SK-N-SH (cell line): ENCODE data around the gene ZNF138.

Experiments used
- JUND ChIP-seq: IDR thresholded peaks from 2 replicates; pipeline ENCODE4 v1.4.0; 2012
- POLR2AphosphoS5 ChIP-seq: IDR thresholded peaks from 2 replicates; pipeline ENCODE4 v1.6.1; 2012; ENCODE audit warnings: low read depth, low read length
- RFX5 ChIP-seq: IDR thresholded peaks from 2 replicates; pipeline ENCODE4 v1.6.1; 2012; ENCODE audit warnings: mild to moderate bottlenecking, improper control_type of control experiment, low read length
- SIN3A ChIP-seq: IDR thresholded peaks from 2 replicates; pipeline ENCODE4 v1.6.1; 2012; ENCODE audit warnings: low read depth, mild to moderate bottlenecking, low read length, moderate library complexity, borderline replicate concordance
- TF ChIP-seq, protein P1 (sequence below): fragments of 200-600 bp; sonication (generic); IDR thresholded peaks from 2 replicates; pipeline ENCODE4 v1.6.1; 2017; ENCODE audit warnings: antibody characterized with exemption, mild to moderate bottlenecking, moderate library complexity
- TF ChIP-seq, protein P2 (sequence below): fragments of 150-350 bp; IDR thresholded peaks from 2 replicates; pipeline ENCODE4 v1.6.1; 2017; ENCODE audit warnings: antibody characterized with exemption, low read length, low read depth, borderline replicate concordance

DNA sequence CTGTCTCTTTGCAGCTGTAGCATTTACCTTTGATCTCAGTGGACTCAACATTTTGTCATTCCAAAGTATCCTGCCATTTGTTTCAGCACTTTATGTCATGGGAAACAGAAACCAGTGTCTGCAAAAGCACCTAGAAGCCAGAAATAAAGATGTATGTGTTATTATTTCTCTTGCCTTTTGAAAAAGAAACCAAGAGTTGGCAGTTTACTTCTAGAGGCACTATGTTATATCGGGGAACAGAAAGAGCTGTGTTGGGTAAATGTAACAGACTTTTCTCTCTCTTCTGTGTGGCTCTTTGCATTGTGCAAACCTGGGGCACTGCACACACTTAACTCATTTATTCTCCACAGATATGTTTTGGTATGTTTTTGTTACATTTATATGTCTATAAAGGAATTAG is 36.7 kb downstream of the ZNF138 start:
- TF ChIP-seq, protein P1, sequence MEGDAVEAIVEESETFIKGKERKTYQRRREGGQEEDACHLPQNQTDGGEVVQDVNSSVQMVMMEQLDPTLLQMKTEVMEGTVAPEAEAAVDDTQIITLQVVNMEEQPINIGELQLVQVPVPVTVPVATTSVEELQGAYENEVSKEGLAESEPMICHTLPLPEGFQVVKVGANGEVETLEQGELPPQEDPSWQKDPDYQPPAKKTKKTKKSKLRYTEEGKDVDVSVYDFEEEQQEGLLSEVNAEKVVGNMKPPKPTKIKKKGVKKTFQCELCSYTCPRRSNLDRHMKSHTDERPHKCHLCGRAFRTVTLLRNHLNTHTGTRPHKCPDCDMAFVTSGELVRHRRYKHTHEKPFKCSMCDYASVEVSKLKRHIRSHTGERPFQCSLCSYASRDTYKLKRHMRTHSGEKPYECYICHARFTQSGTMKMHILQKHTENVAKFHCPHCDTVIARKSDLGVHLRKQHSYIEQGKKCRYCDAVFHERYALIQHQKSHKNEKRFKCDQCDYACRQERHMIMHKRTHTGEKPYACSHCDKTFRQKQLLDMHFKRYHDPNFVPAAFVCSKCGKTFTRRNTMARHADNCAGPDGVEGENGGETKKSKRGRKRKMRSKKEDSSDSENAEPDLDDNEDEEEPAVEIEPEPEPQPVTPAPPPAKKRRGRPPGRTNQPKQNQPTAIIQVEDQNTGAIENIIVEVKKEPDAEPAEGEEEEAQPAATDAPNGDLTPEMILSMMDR = no peak
- TF ChIP-seq RFX5 (no peak), SIN3A (no peak), JUND (no peak), POLR2AphosphoS5 (no peak)
- TF ChIP-seq, protein P2, sequence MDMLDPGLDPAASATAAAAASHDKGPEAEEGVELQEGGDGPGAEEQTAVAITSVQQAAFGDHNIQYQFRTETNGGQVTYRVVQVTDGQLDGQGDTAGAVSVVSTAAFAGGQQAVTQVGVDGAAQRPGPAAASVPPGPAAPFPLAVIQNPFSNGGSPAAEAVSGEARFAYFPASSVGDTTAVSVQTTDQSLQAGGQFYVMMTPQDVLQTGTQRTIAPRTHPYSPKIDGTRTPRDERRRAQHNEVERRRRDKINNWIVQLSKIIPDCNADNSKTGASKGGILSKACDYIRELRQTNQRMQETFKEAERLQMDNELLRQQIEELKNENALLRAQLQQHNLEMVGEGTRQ = no peak
